OCI-LY3 (cell line): ENCODE data around the gene KRT15.

Source experiments
- CTCF ChIP-seq: fragments of 200-600, 300-600 bp; sonication (generic); IDR thresholded peaks from 2 replicates; pipeline ENCODE4 v1.5.1; 2014; ENCODE audit warnings: antibody characterized with exemption, low read length, low read depth
- EZH2phosphoT487 ChIP-seq: fragments of 200-600 bp; shearing (Covaris generic); IDR thresholded peaks from 2 replicates; pipeline ENCODE4 v1.6.1; 2018; ENCODE audit warnings: antibody characterized with exemption, mixed run types, low read depth

- TF ChIP-seq CTCF (no peak), EZH2phosphoT487 (no peak)
Measured at GRCh38 chr17:41504246-41504977, 14.3 kb downstream of the KRT15 start.
